Hepatocyte (in vitro differentiated cells): ENCODE results near the gene PLA1A. TPM values are rescaled to one million over a fixed set of nuclear protein-coding genes. Genes with fewer than 3 reads are reported as not detected.
A peak's percentile ranks its signal among the peaks of the same experiment; 100 is the strongest.

Source experiments
- DNase-seq: peaks from one replicate; pipeline ENCODE4 v3.0.0-alpha.2; 2016; ENCODE audit warnings: low spot score
- H2AFZ ChIP-seq: fragments of 200-600 bp; sonication (generic); 2 replicates; pipeline ENCODE4 v1.6.0; 2016; ENCODE audit warnings: antibody characterized with exemption, mild to moderate bottlenecking
- H3K27ac ChIP-seq: fragments of 200-600 bp; sonication (generic); 2 replicates; pipeline ENCODE4 v1.5.1; 2016; ENCODE audit warnings: mild to moderate bottlenecking
- H3K27me3 ChIP-seq: fragments of 200-600 bp; sonication (generic); 2 replicates; pipeline ENCODE4 v1.6.1; 2016
- H3K36me3 ChIP-seq: fragments of 200-600 bp; sonication (generic); replicated peaks from 2 replicates; pipeline ENCODE4 v1.5.1; 2016; ENCODE audit warnings: low read depth; ENCODE audit not compliant: insufficient read depth
- H3K4me1 ChIP-seq: fragments of 200-600 bp; sonication (generic); 2 replicates; pipeline ENCODE4 v1.5.1; 2016; ENCODE audit warnings: mild to moderate bottlenecking, moderate library complexity; ENCODE audit not compliant: insufficient read depth
- H3K4me2 ChIP-seq: fragments of 200-600 bp; sonication (generic); 2 replicates; pipeline ENCODE4 v1.6.0; 2016
- H3K4me3 ChIP-seq: fragments of 200-600 bp; sonication (generic); 2 replicates; pipeline ENCODE4 v1.5.1; 2016; ENCODE audit warnings: mild to moderate bottlenecking
- H3K79me2 ChIP-seq: fragments of 200-600 bp; sonication (generic); 2 replicates; pipeline ENCODE4 v1.6.0; 2017; ENCODE audit warnings: mild to moderate bottlenecking
- H3K9me2 ChIP-seq: fragments of 200-600 bp; sonication (generic); replicated peaks from 2 replicates; pipeline ENCODE4 v1.6.0; 2017; ENCODE audit warnings: mild to moderate bottlenecking; ENCODE audit not compliant: insufficient read depth
- H3K9me3 ChIP-seq: fragments of 200-600 bp; sonication (generic); 2 replicates; pipeline ENCODE4 v1.5.1; 2016; ENCODE audit warnings: low read depth, mild to moderate bottlenecking
- H4K20me1 ChIP-seq: fragments of 200-600 bp; sonication (generic); 2 replicates; pipeline ENCODE4 v1.6.0; 2016; ENCODE audit warnings: mild to moderate bottlenecking; ENCODE audit not compliant: insufficient read depth, poor library complexity, severe bottlenecking
- CTCF ChIP-seq: fragments of 200-600 bp; sonication (generic); IDR thresholded peaks from 2 replicates; pipeline ENCODE4 v1.5.1; 2016; ENCODE audit warnings: antibody characterized with exemption, mild to moderate bottlenecking; ENCODE audit not compliant: poor library complexity
- EZH2 ChIP-seq: fragments of 200-600 bp; sonication (generic); IDR thresholded peaks from 2 replicates; pipeline ENCODE4 v1.6.1; 2016; ENCODE audit warnings: antibody characterized with exemption, mild to moderate bottlenecking, borderline replicate concordance
- EZH2phosphoT487 ChIP-seq: fragments of 200-600 bp; sonication (generic); IDR thresholded peaks from one replicate; pipeline ENCODE4 v1.6.1; 2018; ENCODE audit warnings: antibody characterized with exemption, mild to moderate bottlenecking, low read depth, moderate library complexity; ENCODE audit not compliant: unreplicated experiment, severe bottlenecking
- WGBS: methylation state at CpG from one replicate; pipeline ENCODE4 v1.1.6; 2016; ENCODE audit warnings: low lambda C conversion rate; ENCODE audit errors: missing lambda C conversion rate; 5-methylcytosine and 5-hydroxymethylcytosine counted together
- polyA plus RNA-seq: library from polyadenylated mRNA; unstranded; fragments of >200 nt; fragmentation: Nextera tagmentation; extraction: Ambion mirVana; gene quantifications from 2 replicates; pipeline ENCODE4 v1.2.1, GENCODE V29; 2016
- total RNA-seq: library from RNA; depleted of rRNA; stranded (reverse); fragments of >200 nt; gene quantifications from 2 replicates; pipeline ENCODE4 v1.2.3, GENCODE V29; 2014

The PLA1A gene
- total and polyA plus RNA-seq, 2 experiments from 2014 or later, result 2.6 to 3.3 TPM

- H3K27ac ChIP-seq, result peak within 1 kb of the TSS; percentile 34
- H3K4me2 ChIP-seq, result peak within 1 kb of the TSS; percentile 23
- H2AFZ ChIP-seq, result no peak within 1 kb of the TSS
- no peaks in the 10 kb centered on the region for H4K20me1 ChIP-seq
- no peak for DNase-seq
- no peaks in the 10 kb centered on the region for H3K27me3 ChIP-seq
- no peaks in the 10 kb centered on the region for H3K9me2 ChIP-seq
- H3K79me2 ChIP-seq, result no peaks in the 10 kb centered on the region
- H3K9me3 ChIP-seq, result no peaks in the 10 kb centered on the region
- WGBS, result 71% methylated on average over 8 of the region's 9 CpGs
- H3K4me3 ChIP-seq, result no peak within 1 kb of the TSS
- no peaks in the 10 kb centered on the region for H3K36me3 ChIP-seq
- H3K4me1 ChIP-seq, result peaks cover 37% of the 10 kb centered on the region
- TF ChIP-seq EZH2, result no peak
- no peak for TF ChIP-seq CTCF
- TF ChIP-seq EZH2phosphoT487, result no peak
Observed at GRCh38 chr3:119660474-119661440, 63.1 kb downstream of the PLA1A start, which contains the start of gene POPDC2. POPDC2 (minus strand) TSS chr3:119660589; CDS start chr3:119660423, 166 bp downstream.

- no peak overlapping the region for H2AFZ ChIP-seq
- no peak for DNase-seq
Observed at GRCh38 chr3:119662604-119663373, 65.1 kb downstream of the PLA1A start.

GRCh38 chr3:119663885-119664284 lies 66.2 kb downstream of the PLA1A start:
- Histone ChIP-seq H3K79me2 (no peaks in the 10 kb centered on the region), H2AFZ (no peak overlapping the region), H3K9me3 (no peaks in the 10 kb centered on the region), H3K27ac (peak overlapping the region; percentile 88), H3K4me3 (no peak overlapping the region), H4K20me1 (no peaks in the 10 kb centered on the region), H3K9me2 (no peaks in the 10 kb centered on the region), H3K27me3 (no peaks in the 10 kb centered on the region), H3K4me2 (no peak overlapping the region), H3K36me3 (no peaks in the 10 kb centered on the region), H3K4me1 (peaks cover 37% of the 10 kb centered on the region)
- WGBS, result 66% methylated on average over 2 of the region's 2 CpGs
- DNase-seq, result no peak
- TF ChIP-seq EZH2phosphoT487 (no peak), CTCF (no peak), EZH2 (no peak)

More at GRCh38 chr3:119662604-119663373, 65.1 kb downstream of the PLA1A start:
- peaks cover 37% of the 10 kb centered on the region for H3K4me1 ChIP-seq
- no peak overlapping the region for H3K4me3 ChIP-seq
- WGBS, result 65% methylated on average over 1 of the region's 1 CpG
- no peaks in the 10 kb centered on the region for H3K9me3 ChIP-seq
- H3K27ac ChIP-seq, result peak overlapping the region; percentile 38
- H4K20me1 ChIP-seq, result no peaks in the 10 kb centered on the region
- H3K36me3 ChIP-seq, result no peaks in the 10 kb centered on the region
- H3K27me3 ChIP-seq, result no peaks in the 10 kb centered on the region
- no peak for TF ChIP-seq EZH2
- TF ChIP-seq CTCF, result no peak
- TF ChIP-seq EZH2phosphoT487, result no peak
- H3K9me2 ChIP-seq, result no peaks in the 10 kb centered on the region
- no peak overlapping the region for H3K4me2 ChIP-seq
- no peaks in the 10 kb centered on the region for H3K79me2 ChIP-seq
